ENCODE data around the gene SEMA6C. TPM values are rescaled to one million over a fixed set of nuclear protein-coding genes. Genes with fewer than 3 reads are reported as not detected.
"Not testable (repeated sequence)": the region's sequence is repeated elsewhere in the genome, so short reads cannot be mapped to it uniquely, and the experiment has no call there.

Gene SEMA6C
- total RNA-seq, 2 donors from 2014 or later, result 1.9 to 4.3 TPM

DNA sequence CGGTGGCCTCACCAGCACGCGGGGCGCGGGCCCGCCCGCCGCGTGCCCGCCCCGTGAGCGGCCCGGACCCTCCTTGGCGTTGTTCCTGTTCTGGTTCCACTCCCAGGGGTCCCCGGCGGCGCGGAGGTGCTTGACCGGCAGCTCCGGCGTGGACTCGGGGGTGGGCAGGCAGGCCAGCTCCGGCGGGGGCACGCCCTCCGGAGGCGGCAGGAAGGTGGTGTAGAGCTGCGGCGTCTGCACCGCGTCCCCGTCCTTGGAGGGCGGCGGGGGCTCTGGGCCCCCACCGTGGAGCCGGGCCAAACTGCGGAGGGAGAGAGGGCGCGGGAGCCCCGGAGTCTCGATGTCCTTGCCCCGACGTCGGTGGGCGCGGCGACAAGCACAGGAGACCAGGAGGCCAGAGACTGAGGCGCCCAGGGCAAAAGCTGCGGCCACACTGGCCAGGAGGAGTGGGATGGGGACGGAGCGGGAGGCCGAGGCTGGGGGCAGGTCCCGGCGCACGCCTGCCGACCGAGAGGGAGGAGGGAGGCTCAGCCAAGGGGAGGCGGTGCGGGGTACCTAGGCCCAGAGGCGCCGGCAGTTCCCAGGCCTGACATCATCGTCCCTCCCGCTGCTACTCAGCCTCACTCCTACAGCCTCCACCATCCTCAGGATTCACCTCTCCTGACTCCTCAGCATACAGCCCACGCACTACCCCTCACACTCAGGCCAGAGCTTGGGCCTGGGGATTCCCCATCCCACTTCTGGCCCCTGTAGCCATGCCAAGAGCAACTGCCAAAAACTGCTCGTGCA lies 13.2 kb downstream of the SEMA6C start:
- Mint-ChIP-seq H3K36me3 (ENCODE audit: insufficient read depth in 2 of 2) (no peaks in the 10 kb centered on the region), H3K4me1 (ENCODE audit: low read depth) (peaks cover 10% of the 10 kb centered on the region), H3K9me3 (no peaks in the 10 kb centered on the region), H3K27ac (no peak overlapping the region), H3K27me3 (ENCODE audit: low read depth) (no peaks in the 10 kb centered on the region), H3K4me3 (no peak overlapping the region)
- DNase-seq (no peak), ATAC-seq (replicated peaks in 1 of 2) (no peak)

GRCh38 chr1:151132335-151133017 lies 14.0 kb downstream of the SEMA6C start:
- Mint-ChIP-seq H3K27me3 (ENCODE audit: low read depth) (no peaks in the 10 kb centered on the region), H3K27ac (no peak overlapping the region), H3K4me1 (ENCODE audit: low read depth) (peaks cover 10% of the 10 kb centered on the region), H3K4me3 (no peak overlapping the region), H3K36me3 (ENCODE audit: insufficient read depth in 2 of 2) (no peaks in the 10 kb centered on the region), H3K9me3 (no peaks in the 10 kb centered on the region)
- no peak for DNase-seq
- no peak for ATAC-seq (replicated peaks in 1 of 2)

DNA sequence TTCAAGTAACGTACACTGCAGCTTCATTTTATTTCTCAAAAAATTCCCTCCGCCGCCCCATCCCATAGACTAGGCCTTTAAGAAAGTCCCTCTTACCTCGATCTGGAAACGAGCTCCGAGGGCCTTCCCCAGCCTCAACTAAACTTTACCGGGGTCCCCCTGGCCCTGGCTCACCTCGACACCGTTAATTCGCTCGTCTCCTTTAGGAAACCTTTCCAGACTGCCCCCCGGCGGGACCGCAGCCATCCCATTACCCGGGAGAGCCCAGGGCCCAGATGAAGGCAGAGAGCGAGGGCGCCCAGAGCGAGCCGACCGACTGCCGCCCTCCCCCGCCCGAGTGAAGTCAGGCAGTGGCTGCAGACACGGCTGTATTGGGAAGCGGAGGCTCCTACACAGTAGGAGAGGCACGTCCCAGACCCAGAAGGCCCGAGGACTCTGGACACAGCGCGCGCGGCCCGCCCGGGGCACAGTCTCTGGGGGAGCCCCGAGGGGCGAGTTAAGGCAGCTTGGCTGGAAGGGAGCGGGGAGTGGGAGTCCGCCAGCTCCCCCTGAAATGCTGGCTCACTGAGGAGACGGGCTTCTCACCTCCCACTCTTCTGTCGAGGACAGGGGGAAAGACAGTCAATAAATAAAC lies 14.6 kb downstream of the SEMA6C start:
- DNase-seq, result no peak
- Mint-ChIP-seq H3K4me3 (peak overlapping the region; percentile 78 to 89), H3K27me3 (ENCODE audit: low read depth) (no peaks in the 10 kb centered on the region), H3K4me1 (ENCODE audit: low read depth) (peaks cover 10% of the 10 kb centered on the region), H3K27ac (no peak overlapping the region), H3K36me3 (ENCODE audit: insufficient read depth in 2 of 2) (no peaks in the 10 kb centered on the region), H3K9me3 (no peaks in the 10 kb centered on the region)
- ATAC-seq (replicated peaks in 1 of 2), result no peak

DNA sequence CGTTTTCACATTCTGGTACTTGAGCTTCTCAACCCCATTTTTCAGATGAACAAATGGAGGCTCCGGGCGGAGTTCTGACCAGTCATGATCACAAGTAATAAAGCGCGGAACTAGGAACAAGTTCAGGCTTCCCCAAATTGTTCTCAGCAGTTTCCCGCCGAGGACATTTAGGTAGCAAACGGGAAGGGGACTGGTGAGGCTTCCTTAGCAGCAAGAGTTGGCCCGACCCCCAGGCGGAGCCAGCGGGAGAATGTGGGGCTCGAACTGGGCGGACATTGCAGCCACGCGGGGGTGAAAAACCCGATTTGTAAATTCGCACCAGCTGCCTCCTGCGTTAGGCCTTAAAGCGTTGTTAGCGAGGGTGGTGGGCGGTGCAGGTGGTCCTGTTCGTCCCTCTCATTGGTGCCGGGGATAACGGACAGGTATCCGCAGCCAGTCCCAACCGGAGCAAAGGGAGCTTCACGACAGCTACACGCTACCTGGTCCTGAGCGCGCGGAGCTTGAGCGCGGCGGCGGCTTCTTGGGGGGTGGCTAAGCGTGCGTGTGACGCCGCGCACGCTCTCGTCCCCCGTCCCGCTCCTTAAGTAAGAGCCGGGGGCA lies 15.3 kb downstream of the SEMA6C start:
- Mint-ChIP-seq H3K27me3 (ENCODE audit: low read depth) (no peaks in the 10 kb centered on the region), H3K27ac (peak overlapping the region; percentile 81), H3K4me1 (ENCODE audit: low read depth) (peaks cover 10% of the 10 kb centered on the region), H3K9me3 (no peaks in the 10 kb centered on the region), H3K4me3 (peak overlapping the region; percentile 78 to 89), H3K36me3 (ENCODE audit: insufficient read depth in 2 of 2) (no peaks in the 10 kb centered on the region)
- DNase-seq (peak; percentile 83 to 92), ATAC-seq (replicated peaks in 1 of 2) (peak; percentile 100)

GRCh38 chr1:151128800-151129199 lies 17.6 kb downstream of the SEMA6C start:
- H3K4me1 Mint-ChIP-seq (ENCODE audit: low read depth), result peaks cover 10% of the 10 kb centered on the region
- no peak for ATAC-seq (replicated peaks in 1 of 2)
- no peaks in the 10 kb centered on the region for H3K27me3 Mint-ChIP-seq (ENCODE audit: low read depth)
- no peak overlapping the region for H3K27ac Mint-ChIP-seq
- no peaks in the 10 kb centered on the region for H3K9me3 Mint-ChIP-seq
- DNase-seq, result no peak
- H3K4me3 Mint-ChIP-seq, result no peak overlapping the region
- H3K36me3 Mint-ChIP-seq (ENCODE audit: insufficient read depth in 2 of 2), result no peaks in the 10 kb centered on the region

DNA sequence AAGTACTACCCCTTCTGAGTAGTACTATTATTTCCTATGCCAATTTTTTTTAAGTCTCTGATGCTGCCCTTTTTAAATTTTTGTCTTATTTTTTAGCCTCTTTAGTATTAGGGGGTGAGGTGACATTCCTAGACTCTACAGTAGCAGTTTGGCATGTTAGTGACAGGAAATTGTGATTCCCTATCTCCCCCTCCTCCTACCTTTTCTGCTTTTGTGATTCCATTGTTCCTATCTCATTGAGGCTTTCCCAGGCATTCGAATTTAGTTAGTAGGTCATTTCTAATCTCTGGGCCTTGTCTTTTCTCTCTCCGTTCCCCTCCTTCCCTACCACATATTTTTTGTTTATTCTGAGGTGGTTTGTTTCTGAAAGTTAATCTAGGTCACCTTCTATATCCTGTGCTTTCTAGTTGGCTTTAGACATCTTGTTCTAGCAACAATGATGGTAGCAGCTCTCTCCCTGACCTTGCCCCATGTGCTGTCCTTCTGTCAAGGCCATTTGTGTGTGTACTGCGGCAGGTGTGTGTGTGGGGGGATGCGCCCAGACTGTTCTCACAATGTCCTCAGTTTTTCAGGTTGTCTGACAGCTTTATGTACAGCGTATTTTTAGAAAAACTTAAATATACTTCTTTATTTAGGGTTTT lies 21.5 kb downstream of the SEMA6C start:
- DNase-seq (no peak), ATAC-seq (replicated peaks in 1 of 2) (no peak)
- Mint-ChIP-seq H3K27me3 (ENCODE audit: low read depth) (no peaks in the 10 kb centered on the region), H3K4me3 (no peak overlapping the region), H3K36me3 (ENCODE audit: insufficient read depth in 2 of 2) (no peaks in the 10 kb centered on the region), H3K4me1 (ENCODE audit: low read depth) (no peaks in the 10 kb centered on the region), H3K9me3 (no peaks in the 10 kb centered on the region), H3K27ac (no peak overlapping the region)

DNA sequence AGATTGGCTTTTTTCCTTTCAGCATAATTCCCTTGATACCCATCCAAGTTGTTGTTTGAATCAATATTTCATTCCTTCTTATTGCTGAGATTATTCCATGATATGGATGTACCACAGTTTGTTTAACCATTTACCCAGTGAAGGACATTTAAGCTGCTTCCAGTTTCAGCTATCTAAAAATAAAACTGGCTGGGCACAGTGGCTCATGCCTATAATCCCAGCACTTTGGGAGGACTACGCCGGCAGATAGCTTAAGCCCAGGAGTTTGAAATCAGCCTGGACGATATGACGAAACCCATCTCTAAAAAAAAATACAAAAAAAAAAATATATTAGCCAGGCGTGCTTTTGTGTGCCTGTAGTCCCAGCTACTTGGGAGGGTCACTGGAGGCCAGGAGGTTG lies 32.6 kb downstream of the SEMA6C start:
- no peak overlapping the region for H3K4me3 Mint-ChIP-seq
- no peak overlapping the region for H3K27ac Mint-ChIP-seq
- DNase-seq, result no peak
- no peaks in the 10 kb centered on the region for H3K9me3 Mint-ChIP-seq
- H3K36me3 Mint-ChIP-seq (ENCODE audit: insufficient read depth in 2 of 2), result no peaks in the 10 kb centered on the region
- ATAC-seq (replicated peaks in 1 of 2), result no peak
- no peaks in the 10 kb centered on the region for H3K27me3 Mint-ChIP-seq (ENCODE audit: low read depth)
- no peaks in the 10 kb centered on the region for H3K4me1 Mint-ChIP-seq (ENCODE audit: low read depth)

GRCh38 chr1:151108331-151108730 lies 38.1 kb downstream of the SEMA6C start:
- no peaks in the 10 kb centered on the region for H3K27me3 Mint-ChIP-seq (ENCODE audit: low read depth)
- ATAC-seq (replicated peaks in 1 of 2) (no peak), DNase-seq (no peak)
- peaks cover 0 to 3% of the 10 kb centered on the region in 2 donors for H3K36me3 Mint-ChIP-seq (ENCODE audit: insufficient read depth in 2 of 2)
- H3K9me3 Mint-ChIP-seq, result no peaks in the 10 kb centered on the region
- no peaks in the 10 kb centered on the region for H3K4me1 Mint-ChIP-seq (ENCODE audit: low read depth)
- H3K27ac Mint-ChIP-seq, result no peak overlapping the region
- no peak overlapping the region for H3K4me3 Mint-ChIP-seq

- Mint-ChIP-seq H3K27me3 (ENCODE audit: low read depth) (no peaks in the 10 kb centered on the region), H3K27ac (no peak overlapping the region), H3K4me1 (ENCODE audit: low read depth) (no peaks in the 10 kb centered on the region), H3K4me3 (no peak overlapping the region), H3K9me3 (no peaks in the 10 kb centered on the region), H3K36me3 (ENCODE audit: insufficient read depth in 2 of 2) (peaks cover 0 to 3% of the 10 kb centered on the region in 2 donors)
- ATAC-seq (replicated peaks in 1 of 2) (no peak), DNase-seq (no peak)
Measured at GRCh38 chr1:151106894-151107293, 39.5 kb downstream of the SEMA6C start.

DNA sequence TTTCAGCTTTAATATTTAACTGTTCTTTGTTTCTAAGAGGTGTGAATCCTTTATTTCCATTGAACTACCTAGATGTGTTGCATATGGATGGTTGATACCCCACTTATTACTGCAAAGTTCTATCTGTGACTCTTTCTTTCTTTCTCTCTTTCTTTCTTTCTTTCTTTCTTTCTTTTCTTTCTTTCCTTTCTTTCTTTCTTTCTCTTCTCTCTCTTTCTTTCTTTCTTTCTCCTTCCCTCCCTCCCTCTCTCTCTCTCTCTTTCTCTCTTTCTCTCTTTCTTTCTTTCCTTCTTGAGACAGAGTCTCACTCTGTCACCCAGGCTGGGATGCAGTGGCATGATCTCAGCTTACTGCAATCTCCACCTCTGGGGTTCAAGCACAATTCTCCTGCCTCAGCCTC lies 41.8 kb downstream of the SEMA6C start:
- DNase-seq (no peak), ATAC-seq (replicated peaks in 1 of 2) (no peak)
- peaks cover 0 to 3% of the 10 kb centered on the region in 2 donors for H3K36me3 Mint-ChIP-seq (ENCODE audit: insufficient read depth in 2 of 2)
- no peak overlapping the region for H3K4me3 Mint-ChIP-seq
- H3K27me3 Mint-ChIP-seq (ENCODE audit: low read depth), result no peaks in the 10 kb centered on the region
- peak overlapping the region; percentile 85 for H3K27ac Mint-ChIP-seq
- no peaks in the 10 kb centered on the region for H3K4me1 Mint-ChIP-seq (ENCODE audit: low read depth)
- no peaks in the 10 kb centered on the region for H3K9me3 Mint-ChIP-seq

- Mint-ChIP-seq H3K4me3 (no peak overlapping the region), H3K27me3 (ENCODE audit: low read depth) (no peaks in the 10 kb centered on the region), H3K27ac (no peak overlapping the region), H3K36me3 (ENCODE audit: insufficient read depth in 2 of 2) (no peaks in the 10 kb centered on the region), H3K4me1 (ENCODE audit: low read depth) (no peaks in the 10 kb centered on the region), H3K9me3 (no peaks in the 10 kb centered on the region)
- DNase-seq (no peak), ATAC-seq (replicated peaks in 1 of 2) (no peak)
Measured at GRCh38 chr1:151098126-151098525, 48.3 kb downstream of the SEMA6C start.

GRCh38 chr1:151097426-151097825 lies 49.0 kb downstream of the SEMA6C start:
- H3K27ac Mint-ChIP-seq; H3K4me3 Mint-ChIP-seq; ATAC-seq (replicated peaks in 1 of 2): not testable (repeated sequence)

More at GRCh38 chr1:151097426-151097825, 49.0 kb downstream of the SEMA6C start:
- H3K27me3 Mint-ChIP-seq (ENCODE audit: low read depth); H3K36me3 Mint-ChIP-seq (ENCODE audit: insufficient read depth in 2 of 2); H3K4me1 Mint-ChIP-seq (ENCODE audit: low read depth); DNase-seq; H3K9me3 Mint-ChIP-seq: not testable (repeated sequence)

All from activated T-cell treated with anti-CD3 and anti-CD28 coated beads, Interleukin-2, amount 50 U/mL, for 72 hours (primary cell).